ENCODE results near the gene SSR2.

SSR2 gene

GRCh38 chr1:155974208-155975115 is 46.3 kb downstream of the SSR2 start:
- ATAC-seq = no peak
- DNase-seq = no peak

GRCh38 chr1:155973723-155974122 is 47.0 kb downstream of the SSR2 start:
- ATAC-seq (no peak), DNase-seq (no peak)

DNA sequence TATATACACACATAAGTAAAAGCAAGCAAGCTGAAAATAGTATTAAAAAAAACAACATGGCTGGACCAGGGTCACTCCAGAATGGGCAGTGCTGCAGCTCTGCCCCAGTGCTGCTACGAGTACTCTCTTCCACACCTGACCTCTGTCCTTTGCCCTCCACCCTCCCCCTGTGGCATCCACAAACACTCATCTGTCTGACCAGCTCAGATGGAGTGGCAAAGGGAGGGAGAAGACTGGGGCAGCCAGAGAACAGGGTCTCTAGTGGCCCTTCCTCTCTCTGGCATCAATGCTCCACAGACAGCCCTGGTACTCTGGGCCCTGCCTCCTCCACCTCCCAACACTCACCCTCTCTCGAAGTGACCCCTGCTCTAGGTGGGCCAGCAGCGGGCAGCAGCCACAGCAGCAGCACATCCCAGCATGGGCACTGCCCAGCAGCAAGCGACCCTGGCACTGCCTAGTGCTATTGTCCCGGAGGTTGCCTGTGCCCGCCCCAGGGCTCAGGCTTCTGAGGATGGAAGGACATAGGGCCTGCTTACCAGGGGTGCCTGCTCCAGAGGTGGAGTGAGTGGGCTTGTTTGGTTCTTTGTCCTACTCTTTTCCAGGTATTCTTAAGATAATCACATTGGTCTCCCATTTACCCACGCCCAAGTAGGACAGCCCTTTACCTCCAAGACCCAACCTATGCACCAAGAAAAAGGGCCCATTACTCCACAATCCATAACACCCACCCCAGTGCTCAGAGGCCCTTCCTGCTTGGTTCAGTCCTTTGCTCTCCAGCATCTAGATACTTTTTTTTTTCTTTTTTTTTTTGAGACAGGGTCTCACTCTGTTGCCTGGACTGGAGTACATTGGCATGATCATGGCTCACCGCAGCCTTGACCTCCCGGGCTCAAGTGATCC is 48.6 kb downstream of the SSR2 start:
- ATAC-seq (no peak), DNase-seq (no peak)

DNA sequence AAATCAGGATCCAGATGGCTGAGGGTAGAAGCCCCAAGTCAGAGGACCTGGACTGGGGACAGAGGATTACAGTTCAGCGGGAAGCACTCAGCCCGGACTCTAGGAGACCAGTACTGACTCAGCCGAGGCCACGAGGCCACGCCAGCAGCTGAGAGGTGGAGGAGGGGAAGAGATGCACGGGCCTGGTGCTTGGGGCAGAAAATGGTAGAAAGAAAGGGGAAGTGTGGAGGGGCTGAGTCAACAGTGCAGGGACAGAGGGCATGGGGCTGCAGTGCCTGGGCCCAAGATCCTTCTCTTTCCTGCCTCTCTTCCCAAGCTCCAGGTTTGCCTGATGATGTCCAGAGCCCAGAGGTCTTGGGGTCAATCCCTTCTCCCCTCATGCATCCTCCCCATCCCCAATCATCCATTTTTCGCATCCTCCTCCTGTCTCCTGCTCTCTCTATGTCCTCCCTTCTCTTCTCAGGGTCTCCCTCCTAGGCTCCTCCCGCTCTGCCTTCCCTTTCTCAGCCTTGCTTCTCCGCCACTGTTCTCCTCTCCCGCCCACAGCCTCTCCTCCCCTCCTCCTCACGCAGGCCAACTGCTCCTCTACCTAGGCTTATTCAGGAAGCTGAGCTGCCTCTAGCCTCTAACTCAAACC is 50.1 kb downstream of the SSR2 start:
- DNase-seq = peak; percentile 57
- peak; percentile 81 for ATAC-seq

- ATAC-seq (no peak), DNase-seq (no peak)
These were observed 51.4 kb downstream of the SSR2 start for GRCh38 chr1:155969377-155969791.

DNA sequence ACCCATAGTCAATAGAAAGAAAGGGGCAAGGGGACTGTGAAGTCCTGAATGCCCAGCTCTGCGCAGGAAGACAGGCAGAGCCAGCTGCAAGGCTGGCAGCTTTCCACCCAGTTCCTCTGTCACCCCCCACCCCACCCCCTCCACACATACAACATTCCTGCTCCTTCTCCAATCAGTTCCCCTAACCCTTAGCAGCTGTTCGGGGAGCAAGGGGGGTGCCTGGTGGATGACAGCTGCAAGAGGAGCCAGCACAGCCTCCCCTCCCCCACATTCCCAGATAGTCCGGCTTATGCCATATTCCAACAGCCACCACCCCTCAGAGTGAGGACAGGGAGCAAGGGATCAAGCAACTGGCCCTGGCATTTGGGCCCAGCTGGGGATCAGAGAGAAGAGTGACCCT is 52.1 kb downstream of the SSR2 start:
- DNase-seq = no peak
- ATAC-seq = no peak

- no peak for ATAC-seq
- DNase-seq = no peak
These were observed 52.7 kb downstream of the SSR2 start for GRCh38 chr1:155968051-155968400.

GRCh38 chr1:155967341-155968050 is 53.3 kb downstream of the SSR2 start:
- ATAC-seq (no peak), DNase-seq (no peak)

GRCh38 chr1:155966750-155967149 is 54.0 kb downstream of the SSR2 start:
- ATAC-seq = no peak
- no peak for DNase-seq

- DNase-seq (no peak), ATAC-seq (no peak)
These were observed 54.6 kb downstream of the SSR2 start for GRCh38 chr1:155966135-155966534.

GRCh38 chr1:155964193-155964592 is 56.6 kb downstream of the SSR2 start:
- ATAC-seq = no peak
- DNase-seq = no peak

DNA sequence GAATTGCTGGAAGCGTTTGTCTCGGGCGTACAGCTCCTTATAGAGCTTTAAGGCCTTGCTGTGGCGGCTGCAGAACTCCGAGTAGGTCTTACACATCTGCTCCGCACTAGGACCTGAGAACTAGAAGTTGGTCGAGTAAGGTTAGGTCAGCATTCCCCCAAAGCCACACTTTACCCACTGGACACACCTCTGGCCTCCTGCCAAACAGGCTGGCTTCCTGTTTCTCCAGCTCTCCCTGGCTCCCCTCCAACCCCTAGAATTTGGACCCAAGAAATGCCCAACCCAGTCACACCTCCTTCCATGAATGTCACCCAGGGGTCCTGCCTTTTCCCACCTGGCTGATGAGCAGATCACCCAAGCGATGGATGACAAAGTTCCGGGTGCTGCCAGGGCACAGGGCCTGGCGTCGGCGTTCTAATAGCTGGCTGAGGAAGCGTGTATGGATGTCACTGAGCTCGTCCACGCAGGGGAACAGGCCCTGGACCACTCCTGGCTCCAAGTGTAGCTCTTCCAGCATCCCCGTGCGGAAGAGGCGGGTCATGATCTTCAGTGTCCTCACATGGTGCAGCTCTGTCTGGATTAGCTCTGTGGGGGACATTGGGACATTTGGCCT is 58.0 kb downstream of the SSR2 start:
- no peak for DNase-seq
- ATAC-seq = no peak

DNA sequence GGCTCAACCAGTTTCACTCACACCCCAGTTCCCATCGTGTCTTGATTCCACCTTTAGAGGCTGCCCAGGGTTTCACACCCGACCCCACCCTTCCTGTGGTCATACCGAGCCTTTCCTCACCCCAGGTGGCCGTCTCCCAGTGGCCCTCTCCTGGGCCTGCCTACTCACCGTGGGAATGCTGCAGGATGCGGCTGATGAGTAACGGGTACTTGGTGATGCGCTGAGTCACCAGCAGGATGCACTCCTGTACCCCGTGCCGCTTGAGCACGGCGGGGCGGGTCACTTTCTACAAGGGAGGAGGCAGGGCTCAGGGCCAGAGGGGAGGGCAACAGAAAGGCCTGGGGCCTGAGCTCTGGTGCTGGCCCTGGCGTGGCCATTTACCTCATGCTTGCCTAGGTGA is 58.8 kb downstream of the SSR2 start:
- ATAC-seq (no peak), DNase-seq (no peak)

GRCh38 chr1:155960081-155960745 is 60.5 kb downstream of the SSR2 start:
- DNase-seq = no peak
- ATAC-seq = no peak
